Endothelial cell of umbilical vein (primary cell): ENCODE measurements around the gene CPA1. TPM values are rescaled to one million over a fixed set of nuclear protein-coding genes. Genes with fewer than 3 reads are reported as not detected.

Experiments used
- BruUV-seq: library from RNA; stranded (reverse); fragments of 400-500 nt; replicated peaks from 2 replicates; lab custom pipeline; 2021; lab: Mats Ljungman, UMichigan
- CTCF ChIA-PET: fragments of 300-600, 350-600 bp; sonication (Branson Sonifier 250); formaldehyde crosslinking; loops from one replicate; lab custom pipeline; 2021; ENCODE audit warnings: antibody characterized with exemption, inconsistent platforms; lab: Charles Lee
- POLR2A ChIA-PET: fragments of 300-600, 350-600 bp; sonication (Branson Sonifier 250); formaldehyde crosslinking; loops from one replicate; lab custom pipeline; 2021; ENCODE audit warnings: antibody characterized with exemption, inconsistent platforms; lab: Charles Lee
- DNase-seq: peaks from one replicate; pipeline ENCODE4 v3.0.0-alpha.2; 2011; ENCODE audit warnings: low read depth, low spot score
- FAIRE-seq: peaks from 2 replicates; lab custom pipeline; 2011; peaks lifted over from hg19 to GRCh38; lab: Jason Lieb, UNC
- H2AFZ ChIP-seq: 2 replicates; pipeline ENCODE4 v1.6.0; 2012; ENCODE audit warnings: low read depth, low read length, control low read depth, inconsistent platforms
- H3K27ac ChIP-seq: 2 replicates; pipeline ENCODE4 v1.5.1; 2011; ENCODE audit warnings: low read depth, mild to moderate bottlenecking, control low read depth, low read length, moderate library complexity; ENCODE audit not compliant: insufficient read depth
- H3K27me3 ChIP-seq, 2 experiments: 2 replicates each; pipeline versions ENCODE4 v1.6.0 to v1.6.1; 2011; ENCODE audit warnings: low read length in 2 of 2, mixed read lengths in 1 of 2; ENCODE audit not compliant: control insufficient read depth in 2 of 2, insufficient read depth in 2 of 2
- H3K36me3 ChIP-seq, 2 experiments: 2 replicates in 1 of 2; 3 replicates in 1 of 2; pipeline ENCODE4 v1.5.1; 2011; ENCODE audit warnings: low read length in 2 of 2, mild to moderate bottlenecking in 1 of 2, moderate library complexity in 1 of 2; ENCODE audit not compliant: control insufficient read depth in 2 of 2, insufficient read depth in 2 of 2; ENCODE audit errors: extremely low read depth in 1 of 2
- H3K4me1 ChIP-seq: 3 replicates; pipeline ENCODE4 v1.5.1; 2011; ENCODE audit warnings: mild to moderate bottlenecking, low read length; ENCODE audit not compliant: control insufficient read depth, insufficient read depth; ENCODE audit errors: extremely low read depth
- H3K4me2 ChIP-seq: 2 replicates; pipeline ENCODE4 v1.6.1; 2011; ENCODE audit warnings: low read length, control low read depth, mixed read lengths; ENCODE audit not compliant: insufficient read depth
- H3K4me3 ChIP-seq, 3 experiments: fragments of 200-600 bp in 1 of 3; sonication (generic), shearing (Covaris generic) in 1 of 3; replicated peaks in 1 of 3; 2 replicates each; pipeline ENCODE4 v1.5.1; 2011 to 2016; ENCODE audit warnings: control low read depth in 3 of 3, low read length in 3 of 3, mild to moderate bottlenecking in 2 of 3, inconsistent platforms in 1 of 3, low read depth in 1 of 3, moderate library complexity in 1 of 3; ENCODE audit not compliant: insufficient read depth in 1 of 3
- H3K79me2 ChIP-seq: 2 replicates; pipeline ENCODE4 v1.6.0; 2012; ENCODE audit warnings: low read length, inconsistent platforms; ENCODE audit not compliant: control insufficient read depth, insufficient read depth
- H3K9ac ChIP-seq: replicated peaks from 2 replicates; pipeline ENCODE3; 2011; ENCODE audit warnings: low read length, control low read depth; ENCODE audit not compliant: insufficient read depth; ENCODE audit errors: extremely low read depth
- H3K9me1 ChIP-seq: replicated peaks from 3 replicates; pipeline ENCODE4 v1.6.0; 2011; ENCODE audit warnings: mild to moderate bottlenecking, low read length; ENCODE audit not compliant: control insufficient read depth, insufficient read depth; ENCODE audit errors: extremely low read depth
- H3K9me3 ChIP-seq: replicated peaks from 2 replicates; pipeline ENCODE4 v1.5.1; 2012; ENCODE audit warnings: low read length, inconsistent platforms; ENCODE audit not compliant: control insufficient read depth, insufficient read depth
- H4K20me1 ChIP-seq: replicated peaks from 2 replicates; pipeline ENCODE3; 2011; ENCODE audit warnings: mild to moderate bottlenecking, low read length; ENCODE audit not compliant: control insufficient read depth, insufficient read depth; ENCODE audit errors: extremely low read depth
- EZH2 ChIP-seq: IDR thresholded peaks from 2 replicates; pipeline ENCODE4 v1.6.1; 2012; ENCODE audit warnings: borderline replicate concordance, low read depth, mild to moderate bottlenecking, moderate library complexity, low read length, inconsistent platforms; ENCODE audit not compliant: severe bottlenecking
- FOS ChIP-seq: IDR thresholded peaks from 2 replicates; pipeline ENCODE4 v1.6.1; 2011; ENCODE audit warnings: mild to moderate bottlenecking, low read length, moderate library complexity, borderline replicate concordance; ENCODE audit not compliant: insufficient read depth
- GATA2 ChIP-seq: IDR thresholded peaks from 2 replicates; pipeline ENCODE4 v1.7.0; 2011; ENCODE audit warnings: low read depth, mild to moderate bottlenecking, moderate library complexity, mixed read lengths, low read length; ENCODE audit not compliant: insufficient read length, insufficient read depth
- JUN ChIP-seq: IDR thresholded peaks from 2 replicates; pipeline ENCODE4 v1.6.1; 2011; ENCODE audit warnings: borderline replicate concordance, low read depth; ENCODE audit not compliant: insufficient read length, insufficient read depth
- MYC ChIP-seq: IDR thresholded peaks from one replicate; pipeline ENCODE4 v1.6.1; 2011; ENCODE audit warnings: mild to moderate bottlenecking, low read depth, low read length
- POLR2A ChIP-seq: IDR thresholded peaks from 2 replicates; pipeline ENCODE4 v1.6.1; 2012; ENCODE audit warnings: low read depth, mild to moderate bottlenecking, control low read depth, low read length
- POLR2AphosphoS5 ChIP-seq: IDR thresholded peaks from 2 replicates; pipeline ENCODE4 v1.6.1; 2012; ENCODE audit warnings: low read depth, mild to moderate bottlenecking, control low read depth, low read length, moderate library complexity; ENCODE audit not compliant: insufficient read depth
- dilution Hi-C: fragments of 300-500 bp; cut with MboI; formaldehyde crosslinking; loops from one replicate; pipeline ENCODE4 v1.15.0; 2019; ENCODE audit warnings: low sequenced_read_pairs; ENCODE audit not compliant: extremely low pct_ligation_motif_present
- intact Hi-C: fragments of 100-400 bp; cut with micrococcal nuclease; formaldehyde crosslinking; loops from one replicate; pipeline ENCODE4 v1.10.0; 2022
- polyA plus RNA-seq, 4 experiments: library from polyadenylated mRNA; depleted of rRNA in 3 of 4; stranded (reverse) in 3 of 4; unstranded in 1 of 4; fragments of >200 nt; gene quantifications; 2 replicates each; pipeline versions ENCODE4 v1.2.1 to v1.2.3, GENCODE V29; 2011 to 2012; ENCODE audit warnings: missing spikeins in 1 of 4
- total RNA-seq: library from RNA; stranded (reverse); gene quantifications from 2 replicates; pipeline ENCODE4 v1.2.3, GENCODE V29; 2021
- TF ChIP-seq, protein P1 (sequence below): IDR thresholded peaks from 2 replicates; pipeline ENCODE4 v1.6.1; 2011; ENCODE audit not compliant: insufficient read depth, insufficient read length
- TF ChIP-seq, protein P2 (sequence below), 2 donors: IDR thresholded peaks; 1 replicate in 1 of 2; 2 replicates in 1 of 2; pipeline ENCODE4 v1.5.1; 2011; ENCODE audit warnings: low read length in 2 of 2, mild to moderate bottlenecking in 2 of 2, moderate library complexity in 2 of 2, control low read depth in 1 of 2, inconsistent platforms in 1 of 2, low read depth in 1 of 2; ENCODE audit not compliant: insufficient read depth in 1 of 2; ENCODE audit errors: extremely low read depth in 1 of 2

Gene CPA1
- total and polyA plus RNA-seq, 2 donors (not counting 3 experiments of a cell fraction or from before 2014, with no cell fraction given): not detected

DNA sequence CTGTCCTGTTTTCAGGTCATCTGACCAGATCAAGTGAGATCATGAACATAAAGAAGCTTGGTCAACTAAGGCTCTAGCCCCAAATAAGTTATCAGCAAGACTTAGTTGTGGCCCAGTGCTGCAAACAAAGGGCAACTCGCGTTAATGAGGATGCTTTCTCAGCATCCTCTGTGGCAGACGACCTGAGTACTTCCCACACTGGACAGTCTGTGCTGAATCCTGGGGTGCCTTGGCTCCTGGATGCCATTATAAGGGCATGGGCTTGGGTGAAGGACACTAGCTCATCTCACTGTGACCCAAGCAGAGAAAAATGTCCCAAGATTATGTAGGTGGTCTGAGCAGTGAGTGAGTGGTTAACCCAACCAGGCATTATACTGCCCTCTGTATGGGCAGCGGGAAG is 21.8 kb upstream of the CPA1 start:
- POLR2A ChIA-PET: interaction anchor here (0.6 kb wide), 1 partner anchor 42 kb away, joined by 3 read pairs; no protein-coding TSS in a partner anchor
- DNase-seq: no peak
- dilution Hi-C loops (no loop called here), intact Hi-C loops (no loop called here)
- Histone ChIP-seq H2AFZ (no peak overlapping the region), H3K27ac (no peak overlapping the region), H3K9me3 (no peaks in the 10 kb centered on the region), H3K9me1 (no peaks in the 10 kb centered on the region), H3K27me3 (no peaks in the 10 kb centered on the region), H3K4me1 (peaks cover 4% of the 10 kb centered on the region), H3K36me3 (no peaks in the 10 kb centered on the region), H3K4me3 (no peak overlapping the region), H3K79me2 (no peaks in the 10 kb centered on the region), H3K4me2 (no peak overlapping the region), H4K20me1 (no peaks in the 10 kb centered on the region), H3K9ac (no peak overlapping the region)
- no TSS peak for BruUV-seq
- FAIRE-seq: no peak
- CTCF ChIA-PET: no interaction called here
- TF ChIP-seq MYC: no peak
- TF ChIP-seq POLR2AphosphoS5: no peak
- no peak for TF ChIP-seq EZH2
- TF ChIP-seq FOS: no peak
- TF ChIP-seq, protein P1, sequence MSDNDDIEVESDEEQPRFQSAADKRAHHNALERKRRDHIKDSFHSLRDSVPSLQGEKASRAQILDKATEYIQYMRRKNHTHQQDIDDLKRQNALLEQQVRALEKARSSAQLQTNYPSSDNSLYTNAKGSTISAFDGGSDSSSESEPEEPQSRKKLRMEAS: no peak
- no peak for TF ChIP-seq GATA2
- TF ChIP-seq POLR2A: no peak
- TF ChIP-seq, protein P2, sequence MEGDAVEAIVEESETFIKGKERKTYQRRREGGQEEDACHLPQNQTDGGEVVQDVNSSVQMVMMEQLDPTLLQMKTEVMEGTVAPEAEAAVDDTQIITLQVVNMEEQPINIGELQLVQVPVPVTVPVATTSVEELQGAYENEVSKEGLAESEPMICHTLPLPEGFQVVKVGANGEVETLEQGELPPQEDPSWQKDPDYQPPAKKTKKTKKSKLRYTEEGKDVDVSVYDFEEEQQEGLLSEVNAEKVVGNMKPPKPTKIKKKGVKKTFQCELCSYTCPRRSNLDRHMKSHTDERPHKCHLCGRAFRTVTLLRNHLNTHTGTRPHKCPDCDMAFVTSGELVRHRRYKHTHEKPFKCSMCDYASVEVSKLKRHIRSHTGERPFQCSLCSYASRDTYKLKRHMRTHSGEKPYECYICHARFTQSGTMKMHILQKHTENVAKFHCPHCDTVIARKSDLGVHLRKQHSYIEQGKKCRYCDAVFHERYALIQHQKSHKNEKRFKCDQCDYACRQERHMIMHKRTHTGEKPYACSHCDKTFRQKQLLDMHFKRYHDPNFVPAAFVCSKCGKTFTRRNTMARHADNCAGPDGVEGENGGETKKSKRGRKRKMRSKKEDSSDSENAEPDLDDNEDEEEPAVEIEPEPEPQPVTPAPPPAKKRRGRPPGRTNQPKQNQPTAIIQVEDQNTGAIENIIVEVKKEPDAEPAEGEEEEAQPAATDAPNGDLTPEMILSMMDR (IDR thresholded peaks at IDR 0.05; ENCODE audit: extremely low read depth in 1 of 2, insufficient read depth in 1 of 2, low read depth in 1 of 2, low read length in 2 of 2): no peak
- TF ChIP-seq JUN: no peak
